GM21526 (cell line): Measurements from ENCODE around the gene STAG1.
A peak's percentile ranks its signal among the peaks of the same experiment; 100 is the strongest.
"Not testable (repeated sequence)": the region's sequence is repeated elsewhere in the genome, so short reads cannot be mapped to it uniquely, and the experiment has no call there.

ENCODE experiments used
- ATAC-seq: cut with Tn5 transposase; IDR thresholded peaks from one replicate; pipeline ENCODE4 v1.9.1; 2021; ENCODE audit warnings: moderate library complexity; ENCODE audit not compliant: unreplicated experiment, low FRiP score

STAG1 gene

GRCh38 chr3:136437043-136437442 is 315.1 kb downstream of the STAG1 start:
- no peak for ATAC-seq

- ATAC-seq = no peak
Measured at GRCh38 chr3:136434429-136434828, 317.7 kb downstream of the STAG1 start.

- no peak for ATAC-seq
Measured at GRCh38 chr3:136432685-136433084, 319.5 kb downstream of the STAG1 start.

- ATAC-seq = no peak
Measured at GRCh38 chr3:136428167-136428566, 324.0 kb downstream of the STAG1 start.

GRCh38 chr3:136427236-136427635 is 324.9 kb downstream of the STAG1 start:
- no peak for ATAC-seq

GRCh38 chr3:136414476-136414875 is 337.7 kb downstream of the STAG1 start:
- no peak for ATAC-seq

- ATAC-seq = no peak
Measured at GRCh38 chr3:136412307-136412706, 339.9 kb downstream of the STAG1 start.

GRCh38 chr3:136409549-136409948 is 342.6 kb downstream of the STAG1 start:
- ATAC-seq = no peak

GRCh38 chr3:136404056-136404455 is 348.1 kb downstream of the STAG1 start:
- no peak for ATAC-seq

GRCh38 chr3:136396916-136397315 is 355.3 kb downstream of the STAG1 start:
- ATAC-seq = no peak

- ATAC-seq = no peak
Measured at GRCh38 chr3:136390574-136390973, 361.6 kb downstream of the STAG1 start.

GRCh38 chr3:136387031-136387430 is 365.1 kb downstream of the STAG1 start:
- ATAC-seq = no peak

- ATAC-seq = peak; percentile 74
Measured at GRCh38 chr3:136385457-136385856, 366.7 kb downstream of the STAG1 start.

GRCh38 chr3:136381051-136381450 is 371.1 kb downstream of the STAG1 start:
- no peak for ATAC-seq

GRCh38 chr3:136380530-136380929 is 371.6 kb downstream of the STAG1 start:
- no peak for ATAC-seq

GRCh38 chr3:136378011-136378410 is 374.2 kb downstream of the STAG1 start:
- ATAC-seq = no peak

- no peak for ATAC-seq
Measured at GRCh38 chr3:136377508-136377907, 374.7 kb downstream of the STAG1 start.

- ATAC-seq = not testable (repeated sequence)
Measured at GRCh38 chr3:136375800-136376199, 376.4 kb downstream of the STAG1 start.

GRCh38 chr3:136366289-136366688 is 385.9 kb downstream of the STAG1 start:
- ATAC-seq = no peak

- ATAC-seq = no peak
Measured at GRCh38 chr3:136353461-136353860, 398.7 kb downstream of the STAG1 start.

GRCh38 chr3:136351905-136352304 is 400.3 kb downstream of the STAG1 start:
- ATAC-seq = no peak

GRCh38 chr3:136351351-136351750 is 400.8 kb downstream of the STAG1 start:
- ATAC-seq = no peak

GRCh38 chr3:136350557-136350956 is 401.6 kb downstream of the STAG1 start:
- ATAC-seq = no peak
